Fibroblast of peridontal ligament (primary cell): Measurements from ENCODE around the gene TGFBR3.
A peak's percentile ranks its signal among the peaks of the same experiment; 100 is the strongest.

ENCODE experiments used
- DNase-seq: peaks from one replicate; pipeline ENCODE4 v3.0.0-alpha.2; 2010; ENCODE audit errors: extremely low read depth

TGFBR3 gene

GRCh38 chr1:91736146-91736714, 149.7 kb downstream of the TGFBR3 start:
- no peak for DNase-seq

- no peak for DNase-seq
Measured at GRCh38 chr1:91735266-91735845, 150.6 kb downstream of the TGFBR3 start.

GRCh38 chr1:91734761-91735160, 151.2 kb downstream of the TGFBR3 start:
- DNase-seq: no peak

GRCh38 chr1:91733108-91733710, 152.7 kb downstream of the TGFBR3 start:
- DNase-seq: no peak

- DNase-seq: peak; percentile 82
Measured at GRCh38 chr1:91732291-91733107, 153.5 kb downstream of the TGFBR3 start.

- DNase-seq: peak; percentile 75
Measured at GRCh38 chr1:91731815-91732214, 154.1 kb downstream of the TGFBR3 start.

- DNase-seq: peak; percentile 46
Measured at GRCh38 chr1:91730801-91731732, 154.9 kb downstream of the TGFBR3 start.

- DNase-seq: no peak
Measured at GRCh38 chr1:91729621-91730358, 156.2 kb downstream of the TGFBR3 start.

- DNase-seq: peak; percentile 64
Measured at GRCh38 chr1:91727763-91728162, 158.2 kb downstream of the TGFBR3 start.

- peak; percentile 96 for DNase-seq
Measured at GRCh38 chr1:91725989-91726721, 159.8 kb downstream of the TGFBR3 start.

GRCh38 chr1:91725618-91725988, 160.3 kb downstream of the TGFBR3 start:
- DNase-seq: no peak

GRCh38 chr1:91724644-91725043, 161.3 kb downstream of the TGFBR3 start:
- no peak for DNase-seq

- no peak for DNase-seq
Measured at GRCh38 chr1:91724231-91724630, 161.7 kb downstream of the TGFBR3 start.

GRCh38 chr1:91720044-91720443, 165.9 kb downstream of the TGFBR3 start:
- DNase-seq: no peak

GRCh38 chr1:91718877-91719276, 167.1 kb downstream of the TGFBR3 start:
- no peak for DNase-seq

GRCh38 chr1:91718368-91718767, 167.6 kb downstream of the TGFBR3 start:
- no peak for DNase-seq

- DNase-seq: no peak
Measured at GRCh38 chr1:91717839-91718238, 168.1 kb downstream of the TGFBR3 start.

GRCh38 chr1:91716339-91716738, 169.6 kb downstream of the TGFBR3 start:
- DNase-seq: no peak

GRCh38 chr1:91715416-91716000, 170.4 kb downstream of the TGFBR3 start:
- no peak for DNase-seq

GRCh38 chr1:91714867-91715381, 171.0 kb downstream of the TGFBR3 start:
- no peak for DNase-seq
